Tibial artery (tissue), 4 donors: ENCODE results near the gene SCARF2.

Experiments
- DNase-seq, 2 donors: peaks; one replicate each; pipeline ENCODE4 v3.0.0-alpha.2; 2019
- H3K27ac ChIP-seq, 2 donors: fragments of 200-600 bp; sonication (generic) in 1 of 2; 1 replicate in 1 of 2; 2 replicates in 1 of 2; pipeline ENCODE4 v1.5.1; 2018 to 2019; ENCODE audit warnings: mild to moderate bottlenecking in 1 of 2
- H3K27me3 ChIP-seq, 2 donors: fragments of 200-600 bp; sonication (generic) in 1 of 2; one replicate each; pipeline versions ENCODE4 v1.5.1 to v1.6.0; 2016 to 2019
- H3K36me3 ChIP-seq, 3 donors: fragments of 200-600 bp; sonication (generic) in 2 of 3; one replicate each; pipeline ENCODE4 v1.5.1; 2016 to 2019; ENCODE audit warnings: mild to moderate bottlenecking in 2 of 3
- H3K4me1 ChIP-seq, 4 donors: fragments of 200-600 bp; sonication (generic) in 2 of 4; 1 replicate in 3 of 4; 2 replicates in 1 of 4; pipeline ENCODE4 v1.5.1; 2016 to 2019
- H3K4me3 ChIP-seq, 2 donors: fragments of 200-600 bp; sonication (generic) in 1 of 2; 1 replicate in 1 of 2; 2 replicates in 1 of 2; pipeline ENCODE4 v1.5.1; 2018 to 2019; ENCODE audit warnings: mild to moderate bottlenecking in 2 of 2
- H3K9me3 ChIP-seq, 3 donors: fragments of 200-600 bp; sonication (generic) in 1 of 3; one replicate each; pipeline ENCODE4 v1.5.1; 2016 to 2019
- intact Hi-C: fragments of 100-400 bp; cut with DNase I; formaldehyde crosslinking; loops from one replicate; pipeline ENCODE4 v1.15.0; 2023; ENCODE audit warnings: low total_unique reads
- TF ChIP-seq, protein P1 (sequence below), 2 experiments: fragments of 200-600 bp in 1 of 2; fragments of 450-650 bp in 1 of 2; IDR thresholded peaks; one replicate each; pipeline ENCODE4 v1.5.1; 2017 to 2019; ENCODE audit warnings: antibody characterized with exemption in 2 of 2, mild to moderate bottlenecking in 1 of 2, moderate library complexity in 1 of 2

Gene SCARF2

DNA sequence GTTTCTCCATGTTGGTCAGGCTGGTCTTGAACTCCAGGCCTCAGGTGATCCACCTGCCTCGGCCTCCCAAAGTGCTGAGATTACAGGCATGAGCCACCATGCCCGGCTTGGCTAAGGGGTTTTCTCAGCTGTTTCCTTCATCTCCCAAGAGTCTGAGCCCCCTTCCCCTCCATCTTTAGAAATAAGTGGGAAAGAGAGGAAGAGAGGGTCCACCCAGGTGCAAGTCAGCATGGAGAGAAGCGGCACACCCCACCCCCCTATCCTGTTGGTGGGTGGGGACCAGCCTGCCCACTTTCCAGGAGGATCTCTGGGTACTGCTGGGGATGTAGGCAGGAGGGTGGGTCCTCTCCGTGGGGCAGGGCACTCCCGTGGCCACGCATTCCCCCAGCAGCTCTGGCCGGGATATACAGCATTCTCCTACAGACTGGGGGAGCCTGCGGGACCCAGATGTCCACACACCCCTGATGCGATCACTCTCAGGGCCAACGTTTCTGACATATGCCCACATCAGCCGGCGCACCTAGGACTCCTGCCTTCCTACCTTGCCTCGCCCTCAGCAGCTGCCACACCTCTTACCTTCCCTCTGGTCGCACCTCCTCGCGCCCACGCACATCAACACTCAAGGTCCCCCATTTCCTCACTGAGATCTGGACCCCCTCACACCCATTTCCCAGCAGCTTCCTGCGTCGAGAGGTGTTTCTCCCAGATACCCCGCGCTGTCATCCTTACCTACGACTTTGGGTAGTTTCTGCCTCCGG, 8.9 kb downstream of the SCARF2 start:
- DNase-seq: peak in 1 of 2 donors; percentile 54
- H3K27me3 ChIP-seq: no peaks in the 10 kb centered on the region
- peak overlapping the region; percentile 9 to 24 for H3K4me3 ChIP-seq
- peaks cover 14 to 58% (median 54%) of the 10 kb centered on the region in 3 donors for H3K36me3 ChIP-seq
- intact Hi-C loops: loop anchor here (10.0 kb wide), 1 partner anchor 146 kb away; no protein-coding TSS in a partner anchor
- no peak overlapping the region for H3K27ac ChIP-seq
- H3K9me3 ChIP-seq: no peaks in the 10 kb centered on the region
- H3K4me1 ChIP-seq: peaks cover 0 to 43% (median 10%) of the 10 kb centered on the region in 4 donors
- TF ChIP-seq, protein P1, sequence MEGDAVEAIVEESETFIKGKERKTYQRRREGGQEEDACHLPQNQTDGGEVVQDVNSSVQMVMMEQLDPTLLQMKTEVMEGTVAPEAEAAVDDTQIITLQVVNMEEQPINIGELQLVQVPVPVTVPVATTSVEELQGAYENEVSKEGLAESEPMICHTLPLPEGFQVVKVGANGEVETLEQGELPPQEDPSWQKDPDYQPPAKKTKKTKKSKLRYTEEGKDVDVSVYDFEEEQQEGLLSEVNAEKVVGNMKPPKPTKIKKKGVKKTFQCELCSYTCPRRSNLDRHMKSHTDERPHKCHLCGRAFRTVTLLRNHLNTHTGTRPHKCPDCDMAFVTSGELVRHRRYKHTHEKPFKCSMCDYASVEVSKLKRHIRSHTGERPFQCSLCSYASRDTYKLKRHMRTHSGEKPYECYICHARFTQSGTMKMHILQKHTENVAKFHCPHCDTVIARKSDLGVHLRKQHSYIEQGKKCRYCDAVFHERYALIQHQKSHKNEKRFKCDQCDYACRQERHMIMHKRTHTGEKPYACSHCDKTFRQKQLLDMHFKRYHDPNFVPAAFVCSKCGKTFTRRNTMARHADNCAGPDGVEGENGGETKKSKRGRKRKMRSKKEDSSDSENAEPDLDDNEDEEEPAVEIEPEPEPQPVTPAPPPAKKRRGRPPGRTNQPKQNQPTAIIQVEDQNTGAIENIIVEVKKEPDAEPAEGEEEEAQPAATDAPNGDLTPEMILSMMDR (IDR thresholded peaks at IDR 0.05): no peak

DNA sequence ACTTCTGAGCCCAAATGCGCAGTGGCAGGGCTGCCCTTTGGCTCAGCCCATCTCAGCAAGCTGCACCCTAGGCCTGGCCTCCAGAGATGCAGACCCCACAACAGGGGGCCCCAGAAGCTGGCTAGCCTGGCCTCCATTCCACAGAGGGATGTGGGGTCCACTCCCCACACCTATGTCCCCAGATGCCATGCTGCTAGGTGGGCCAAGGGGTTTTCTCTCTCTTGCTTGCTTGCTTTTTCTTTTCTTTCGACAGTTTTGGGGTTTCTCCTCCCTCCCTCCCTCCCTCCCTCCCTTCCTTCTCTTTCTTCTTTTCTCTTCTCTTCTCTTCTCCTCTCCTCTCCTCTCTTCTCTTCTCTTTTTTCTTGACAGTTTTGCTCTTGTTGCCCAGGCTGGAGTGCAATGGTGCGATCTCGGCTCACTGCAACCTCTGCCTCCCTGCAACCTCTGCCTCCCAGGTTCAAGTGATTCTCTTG, 9.6 kb downstream of the SCARF2 start:
- Histone ChIP-seq H3K36me3 (peaks cover 14 to 58% (median 54%) of the 10 kb centered on the region in 3 donors), H3K27me3 (no peaks in the 10 kb centered on the region)

DNA sequence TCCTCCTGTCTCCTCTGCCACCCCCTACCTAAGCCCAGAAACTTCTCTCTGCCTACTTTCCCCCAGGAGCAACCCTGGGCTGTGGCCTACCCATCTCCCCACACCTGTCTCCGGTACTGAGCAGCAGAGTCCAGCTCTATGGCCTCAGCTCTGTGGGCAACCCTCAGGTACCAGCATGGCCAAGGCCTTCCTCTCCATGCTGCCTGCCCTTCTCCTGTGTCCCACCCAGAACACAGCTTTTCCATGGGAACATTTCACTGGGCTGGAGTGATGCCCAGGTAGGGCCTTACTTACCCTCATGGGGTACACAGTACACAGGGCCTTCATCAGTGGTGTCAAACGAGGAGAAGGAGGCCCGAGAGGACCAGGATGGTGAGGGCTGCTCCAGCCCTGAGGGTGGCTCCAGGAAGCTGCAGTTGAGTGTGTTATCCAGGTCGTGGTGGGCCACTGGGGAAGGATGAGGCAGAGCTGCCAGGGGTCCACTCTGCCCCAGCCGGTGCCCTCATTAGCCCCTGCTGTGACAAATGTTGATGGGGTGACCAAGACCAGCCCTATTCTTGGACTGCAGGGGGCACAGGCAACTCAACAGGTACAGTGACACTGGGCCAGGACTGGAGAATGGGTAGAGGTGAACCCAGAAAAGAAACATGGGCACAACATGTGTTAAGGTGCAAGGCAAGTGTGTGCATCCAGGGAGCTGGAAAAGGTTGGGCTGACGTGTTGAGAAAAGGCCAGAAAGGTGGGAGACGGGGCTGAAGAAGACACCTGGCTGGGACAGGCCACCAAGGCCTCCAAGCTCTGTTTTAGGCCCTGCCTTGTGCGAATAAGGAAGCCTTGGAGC, 10.3 kb downstream of the SCARF2 start:
- Histone ChIP-seq H3K27me3 (no peaks in the 10 kb centered on the region), H3K4me1 (peaks cover 0 to 57% (median 21%) of the 10 kb centered on the region in 4 donors), H3K27ac (no peak overlapping the region), H3K4me3 (no peak overlapping the region), H3K36me3 (peaks cover 14 to 58% (median 54%) of the 10 kb centered on the region in 3 donors), H3K9me3 (no peaks in the 10 kb centered on the region)
- DNase-seq: no peak
- intact Hi-C loops: loop anchor here (10.0 kb wide), 1 partner anchor 147 kb away; no protein-coding TSS in a partner anchor
- TF ChIP-seq, protein P1 (IDR thresholded peaks at IDR 0.05): no peak

More for the DNA sequence above, 9.6 kb downstream of the SCARF2 start:
- no peak for DNase-seq
- intact Hi-C loops: loop anchor here (10.0 kb wide), 1 partner anchor 147 kb away; no protein-coding TSS in a partner anchor
- TF ChIP-seq, protein P1 (IDR thresholded peaks at IDR 0.05): no peak
- no peak overlapping the region for H3K27ac ChIP-seq
- peaks cover 0 to 50% (median 16%) of the 10 kb centered on the region in 4 donors for H3K4me1 ChIP-seq
- H3K9me3 ChIP-seq: no peaks in the 10 kb centered on the region
- H3K4me3 ChIP-seq: no peak overlapping the region

DNA sequence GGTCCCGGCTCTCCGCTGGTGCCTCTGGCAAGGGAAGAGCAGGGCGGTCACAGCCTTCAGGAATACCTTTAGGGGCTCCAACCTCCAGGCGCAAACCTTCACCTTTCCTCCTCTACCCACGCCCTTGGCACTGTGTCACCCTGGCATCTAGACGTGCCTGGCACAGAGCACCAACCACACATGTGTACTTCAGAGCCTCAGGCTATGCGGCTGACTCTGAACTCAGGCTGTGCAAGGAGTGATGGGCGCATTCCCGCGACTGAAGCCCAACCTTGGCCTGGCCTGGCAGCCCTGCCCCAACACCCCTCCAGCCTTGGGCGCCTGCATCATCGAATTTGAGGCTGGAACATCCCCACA, 11.4 kb downstream of the SCARF2 start:
- DNase-seq: no peak
- Histone ChIP-seq H3K4me3 (no peak overlapping the region), H3K4me1 (peaks cover 0 to 53% (median 21%) of the 10 kb centered on the region in 4 donors), H3K27ac (no peak overlapping the region), H3K9me3 (no peaks in the 10 kb centered on the region), H3K36me3 (peaks cover 14 to 58% (median 54%) of the 10 kb centered on the region in 3 donors), H3K27me3 (no peaks in the 10 kb centered on the region)
- intact Hi-C loops: loop anchor here (10.0 kb wide), 1 partner anchor 149 kb away; no protein-coding TSS in a partner anchor
- TF ChIP-seq, protein P1 (IDR thresholded peaks at IDR 0.05): no peak

DNA sequence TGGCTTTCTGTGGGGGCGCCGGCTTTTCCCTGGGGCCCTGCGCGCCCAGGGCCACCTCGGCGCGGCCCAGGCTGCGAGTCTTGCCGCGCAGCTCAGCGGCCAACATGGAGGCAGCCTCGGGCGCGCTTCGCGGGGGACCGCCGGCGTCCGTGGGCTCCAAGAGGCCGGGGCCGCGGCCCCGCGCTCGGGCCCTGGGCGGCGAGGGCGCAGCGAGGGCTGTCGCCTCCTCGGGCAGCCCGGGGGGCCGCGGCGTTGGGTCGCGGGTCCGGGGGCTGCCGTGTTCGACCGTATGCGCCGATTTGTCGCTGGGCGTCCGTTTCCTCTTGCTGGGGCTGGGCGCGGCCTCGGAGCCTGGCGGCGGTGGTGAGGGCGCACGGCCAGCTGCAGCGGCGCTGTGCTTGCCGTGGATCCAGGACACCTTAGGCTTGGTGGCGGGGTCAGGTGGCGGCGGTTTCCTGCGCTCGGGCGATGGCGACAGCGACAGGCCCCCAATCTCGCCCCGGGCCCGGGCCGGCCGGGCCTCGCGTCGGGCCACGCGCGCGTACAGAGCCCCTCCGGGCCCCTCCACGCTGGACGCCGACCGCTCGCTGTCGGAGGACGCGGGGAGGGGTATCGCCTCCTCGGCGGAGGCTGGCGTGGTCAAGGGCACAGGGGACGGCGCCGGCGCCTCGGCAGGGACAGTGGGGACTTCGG, 11.9 kb downstream of the SCARF2 start:
- TF ChIP-seq, protein P1 (IDR thresholded peaks at IDR 0.05): no peak
- peaks cover 0 to 47% (median 21%) of the 10 kb centered on the region in 4 donors for H3K4me1 ChIP-seq
- H3K4me3 ChIP-seq: no peak overlapping the region
- H3K36me3 ChIP-seq: peaks cover 14 to 57% (median 53%) of the 10 kb centered on the region in 3 donors
- H3K27me3 ChIP-seq: no peaks in the 10 kb centered on the region
- H3K27ac ChIP-seq: no peak overlapping the region
- intact Hi-C loops: loop anchor here (10.0 kb wide), 1 partner anchor 149 kb away; no protein-coding TSS in a partner anchor
- H3K9me3 ChIP-seq: no peaks in the 10 kb centered on the region
- DNase-seq: no peak
